Endothelial cell (in vitro differentiated cells): ENCODE data around the gene SYT17. TPM values are rescaled to one million over a fixed set of nuclear protein-coding genes. Genes with fewer than 3 reads are reported as not detected.

Source experiments
- DNase-seq: peaks from one replicate; pipeline ENCODE4 v3.0.0; 2021; ENCODE audit warnings: low spot score
- H3K27ac Mint-ChIP-seq: one replicate; pipeline ENCODE4 v1.8.0; 2021; ENCODE audit warnings: mixed read lengths, inconsistent platforms; ENCODE audit not compliant: unreplicated experiment
- H3K27me3 Mint-ChIP-seq: one replicate; pipeline ENCODE4 v1.8.0; 2021; ENCODE audit warnings: mild to moderate bottlenecking, moderate library complexity, mixed read lengths, inconsistent platforms; ENCODE audit not compliant: unreplicated experiment
- H3K36me3 Mint-ChIP-seq: one replicate; pipeline ENCODE4 v1.8.0; 2021; ENCODE audit warnings: mild to moderate bottlenecking, low read depth, mixed read lengths, inconsistent platforms; ENCODE audit not compliant: unreplicated experiment
- H3K4me1 Mint-ChIP-seq: one replicate; pipeline ENCODE4 v1.8.0; 2021; ENCODE audit warnings: mild to moderate bottlenecking, mixed read lengths, inconsistent platforms; ENCODE audit not compliant: unreplicated experiment
- H3K4me3 Mint-ChIP-seq: one replicate; pipeline ENCODE4 v1.8.0; 2021; ENCODE audit warnings: mild to moderate bottlenecking, mixed read lengths, inconsistent platforms; ENCODE audit not compliant: unreplicated experiment
- H3K9me3 Mint-ChIP-seq: one replicate; pipeline ENCODE4 v1.8.0; 2021; ENCODE audit warnings: mixed read lengths, inconsistent platforms; ENCODE audit not compliant: unreplicated experiment
- total RNA-seq: library from RNA; stranded (reverse); fragmentation: NEBNext Ultra II Directional; extraction: Animal tissue kit (Norgen Biotek cat#: 25700); gene quantifications from one replicate; pipeline ENCODE4 v1.2.1, GENCODE V29; 2021; ENCODE audit not compliant: unreplicated experiment
- TF ChIP-seq, protein P1 (sequence below): fragments of 200-600 bp; sonication (generic); IDR thresholded peaks from one replicate; pipeline ENCODE4 v1.5.0; 2021; ENCODE audit warnings: antibody characterized with exemption; ENCODE audit not compliant: unreplicated experiment

The SYT17 gene
- total RNA-seq, 1 donor from 2014 or later = 16.4 TPM

DNA sequence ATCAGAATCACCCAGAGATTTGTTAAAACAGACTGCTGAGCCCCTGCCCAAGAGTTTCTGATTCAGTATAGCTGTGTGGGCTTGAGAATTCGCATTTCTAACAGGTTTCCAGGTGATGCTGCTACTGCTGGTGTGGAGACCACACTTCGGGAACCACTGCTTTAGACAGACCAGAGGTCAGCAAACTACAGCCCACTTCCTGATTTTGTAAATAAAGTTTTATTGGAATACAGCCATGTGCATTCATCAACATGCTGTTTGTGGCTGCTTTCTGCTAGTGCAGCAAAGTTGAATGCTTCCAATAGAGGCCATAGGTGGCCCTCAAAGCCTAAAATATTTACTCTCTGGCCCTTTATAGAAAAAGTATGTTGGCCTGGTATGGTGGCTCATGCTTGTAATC is 84.9 kb downstream of the SYT17 start:
- Mint-ChIP-seq H3K27ac (no peak overlapping the region), H3K27me3 (no peaks in the 10 kb centered on the region), H3K36me3 (peaks cover 2% of the 10 kb centered on the region), H3K4me3 (no peak overlapping the region), H3K4me1 (no peaks in the 10 kb centered on the region), H3K9me3 (no peaks in the 10 kb centered on the region)
- DNase-seq = no peak
- TF ChIP-seq, protein P1, sequence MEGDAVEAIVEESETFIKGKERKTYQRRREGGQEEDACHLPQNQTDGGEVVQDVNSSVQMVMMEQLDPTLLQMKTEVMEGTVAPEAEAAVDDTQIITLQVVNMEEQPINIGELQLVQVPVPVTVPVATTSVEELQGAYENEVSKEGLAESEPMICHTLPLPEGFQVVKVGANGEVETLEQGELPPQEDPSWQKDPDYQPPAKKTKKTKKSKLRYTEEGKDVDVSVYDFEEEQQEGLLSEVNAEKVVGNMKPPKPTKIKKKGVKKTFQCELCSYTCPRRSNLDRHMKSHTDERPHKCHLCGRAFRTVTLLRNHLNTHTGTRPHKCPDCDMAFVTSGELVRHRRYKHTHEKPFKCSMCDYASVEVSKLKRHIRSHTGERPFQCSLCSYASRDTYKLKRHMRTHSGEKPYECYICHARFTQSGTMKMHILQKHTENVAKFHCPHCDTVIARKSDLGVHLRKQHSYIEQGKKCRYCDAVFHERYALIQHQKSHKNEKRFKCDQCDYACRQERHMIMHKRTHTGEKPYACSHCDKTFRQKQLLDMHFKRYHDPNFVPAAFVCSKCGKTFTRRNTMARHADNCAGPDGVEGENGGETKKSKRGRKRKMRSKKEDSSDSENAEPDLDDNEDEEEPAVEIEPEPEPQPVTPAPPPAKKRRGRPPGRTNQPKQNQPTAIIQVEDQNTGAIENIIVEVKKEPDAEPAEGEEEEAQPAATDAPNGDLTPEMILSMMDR = no peak

DNA sequence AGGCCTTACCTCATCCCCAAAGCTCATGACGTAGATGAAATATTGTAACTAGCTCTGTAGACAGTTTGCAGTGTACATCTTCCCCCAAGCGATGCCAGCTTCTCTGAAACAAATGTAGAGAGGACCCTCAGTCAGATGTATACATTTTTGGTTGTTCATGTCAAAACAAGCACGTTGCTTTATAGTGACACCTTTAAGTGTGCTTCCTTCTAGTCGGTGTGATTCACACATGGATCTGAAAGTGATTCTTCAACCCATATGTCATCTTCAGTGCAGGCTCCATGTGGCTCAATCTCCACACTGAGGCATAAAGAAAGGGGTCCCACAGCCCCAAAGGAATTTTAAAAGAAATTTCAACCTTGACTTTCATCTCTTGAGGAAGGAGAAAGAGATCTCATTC is 86.6 kb downstream of the SYT17 start:
- Mint-ChIP-seq H3K4me3 (no peak overlapping the region), H3K27ac (no peak overlapping the region), H3K9me3 (no peaks in the 10 kb centered on the region), H3K27me3 (no peaks in the 10 kb centered on the region), H3K4me1 (no peaks in the 10 kb centered on the region), H3K36me3 (no peaks in the 10 kb centered on the region)
- TF ChIP-seq, protein P1 = no peak
- DNase-seq = no peak

DNA sequence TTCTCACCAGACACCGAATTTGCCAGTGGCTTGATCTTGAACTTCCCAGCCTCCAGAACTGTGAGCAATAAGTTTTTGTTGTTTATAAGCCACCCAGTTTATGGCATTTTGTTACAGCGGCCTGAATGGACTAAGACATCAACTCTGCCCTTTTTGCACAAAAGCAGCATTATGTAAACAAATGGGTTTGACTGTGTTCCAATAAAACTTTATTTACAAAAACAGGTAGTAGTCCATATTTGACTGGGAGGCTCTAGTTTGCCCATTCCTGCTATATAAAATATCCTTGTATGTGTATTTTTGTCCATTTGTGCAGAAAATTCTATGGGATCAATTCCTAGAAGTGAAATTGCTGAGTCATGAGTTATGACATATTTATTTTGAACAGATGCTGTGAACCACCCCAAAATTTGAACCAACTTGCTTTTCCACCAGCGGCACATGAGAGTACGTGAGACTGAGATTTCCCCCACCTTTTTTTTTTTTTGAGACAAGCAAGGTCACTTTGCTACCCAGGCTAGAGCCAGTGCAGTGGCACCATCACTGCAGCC is 96.2 kb downstream of the SYT17 start:
- Mint-ChIP-seq H3K27ac (no peak overlapping the region), H3K4me1 (no peaks in the 10 kb centered on the region), H3K4me3 (no peak overlapping the region), H3K9me3 (peaks cover 5% of the 10 kb centered on the region), H3K36me3 (peaks cover 31% of the 10 kb centered on the region), H3K27me3 (peaks cover 3% of the 10 kb centered on the region)
- no peak for DNase-seq
- TF ChIP-seq, protein P1 = no peak

DNA sequence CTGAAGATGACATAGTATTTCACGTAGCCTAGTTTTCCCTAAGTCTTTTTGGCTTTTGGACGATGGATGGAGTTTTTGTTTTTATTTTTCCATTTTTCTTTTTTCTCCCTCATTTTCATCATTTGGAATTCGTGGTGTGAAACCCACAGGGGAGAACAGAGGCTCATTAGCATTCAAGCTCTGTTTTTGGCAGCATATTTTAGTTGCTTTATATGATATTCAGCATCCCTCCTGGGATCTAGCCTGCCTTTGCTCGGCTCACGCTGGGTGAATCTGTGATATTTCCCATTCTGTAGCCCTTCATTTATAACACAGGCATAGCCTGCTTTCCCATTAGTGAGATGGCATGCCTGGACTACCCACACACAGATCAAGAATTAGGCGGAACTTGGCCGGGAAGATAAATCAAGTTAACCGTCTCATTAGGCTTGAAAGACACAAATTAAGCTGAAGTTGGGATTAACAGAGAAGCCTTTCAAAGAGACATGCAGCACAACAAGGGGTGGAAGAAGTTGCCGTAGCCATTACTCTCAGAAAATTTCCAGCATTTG is 97.4 kb downstream of the SYT17 start:
- peaks cover 3% of the 10 kb centered on the region for H3K27me3 Mint-ChIP-seq
- DNase-seq = no peak
- H3K36me3 Mint-ChIP-seq = peaks cover 31% of the 10 kb centered on the region
- TF ChIP-seq, protein P1 = no peak
- no peak overlapping the region for H3K4me3 Mint-ChIP-seq
- no peak overlapping the region for H3K27ac Mint-ChIP-seq
- no peaks in the 10 kb centered on the region for H3K4me1 Mint-ChIP-seq
- H3K9me3 Mint-ChIP-seq = peaks cover 5% of the 10 kb centered on the region

DNA sequence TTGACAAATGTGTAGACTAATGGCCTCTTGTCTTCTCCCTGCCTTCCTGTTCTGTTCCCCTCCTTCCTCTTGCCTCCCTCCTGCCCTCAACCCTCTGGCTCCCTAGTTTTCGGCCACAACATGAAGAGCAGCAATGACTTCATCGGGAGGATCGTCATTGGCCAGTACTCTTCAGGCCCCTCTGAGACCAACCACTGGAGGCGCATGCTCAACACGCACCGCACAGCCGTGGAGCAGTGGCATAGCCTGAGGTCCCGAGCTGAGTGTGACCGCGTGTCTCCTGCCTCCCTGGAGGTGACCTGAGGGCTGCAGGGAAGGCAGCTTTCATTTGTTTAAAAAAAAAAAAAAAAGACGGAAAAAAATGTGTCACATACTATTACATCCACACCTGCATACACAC is 98.7 kb downstream of the SYT17 start:
- Mint-ChIP-seq H3K27ac (no peak overlapping the region), H3K4me1 (no peaks in the 10 kb centered on the region), H3K36me3 (peaks cover 31% of the 10 kb centered on the region), H3K27me3 (peaks cover 4% of the 10 kb centered on the region), H3K9me3 (peaks cover 5% of the 10 kb centered on the region), H3K4me3 (peak overlapping the region; percentile 63)
- TF ChIP-seq, protein P1 = no peak
- DNase-seq = no peak
